ENCODE measurements around the gene POR. TPM values are rescaled to one million over a fixed set of nuclear protein-coding genes. Genes with fewer than 3 reads are reported as not detected.

POR gene
- total and polyA plus RNA-seq, 2 of the 13 experiments (the other 11 are each of a cell fraction or from before 2014, with no cell fraction given) = 145 to 266 TPM

DNA sequence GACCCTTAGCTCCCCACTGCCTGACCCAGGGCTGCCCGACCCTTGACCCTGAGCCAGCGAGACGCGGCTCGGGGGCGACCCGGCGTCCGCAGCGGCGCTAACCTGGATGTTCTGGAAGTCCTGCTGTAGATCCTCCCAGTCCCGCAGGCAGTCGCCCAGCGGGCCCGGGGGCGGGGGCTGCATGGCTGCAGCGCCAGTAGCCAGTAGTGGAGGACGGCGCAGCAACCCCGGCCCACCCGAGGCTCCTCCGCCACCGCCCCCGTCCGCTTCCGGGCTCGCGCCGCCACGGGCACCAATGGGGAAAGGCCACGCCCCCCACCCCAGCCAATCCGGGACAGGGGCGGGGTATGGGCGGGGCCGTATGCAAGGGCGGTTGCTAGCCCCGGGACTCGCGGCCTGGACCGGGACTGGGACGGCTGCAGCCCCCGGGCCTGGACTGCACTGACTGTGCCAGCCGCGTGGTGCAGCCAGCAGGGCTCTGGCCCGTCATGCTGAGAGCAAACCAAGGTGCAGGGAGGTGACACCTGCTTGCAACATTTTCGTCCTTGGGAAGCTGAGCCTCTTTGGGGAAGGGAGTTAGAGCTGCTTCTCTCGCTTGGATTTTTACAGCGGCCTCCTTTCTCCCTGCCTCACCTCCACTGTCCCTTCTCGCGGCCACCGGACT is 79.6 kb downstream of the POR start, which contains the start of gene TMEM120A (continued):
- TF ChIP-seq ZFP37 (CRISPR knock-in tag; IDR thresholded peaks at IDR 0.05; ENCODE audit: borderline replicate concordance) (no peak), NPAS2 (CRISPR knock-in tag; IDR thresholded peaks at IDR 0.05; ENCODE audit: borderline replicate concordance) (no peak), SAFB2 (CRISPR knock-in tag; IDR thresholded peaks at IDR 0.05; ENCODE audit: borderline replicate concordance, low read depth) (0 out of 2 replicates have a peak, but pooled peaks have one; percentile 25), MTA3 (CRISPR knock-in tag; IDR thresholded peaks at IDR 0.05) (no peak), ZNF577 (CRISPR knock-in tag; IDR thresholded peaks at IDR 0.05; ENCODE audit: borderline replicate concordance, low read depth) (no peak), RBM39 (IDR thresholded peaks at IDR 0.05; ENCODE audit: low read depth, low read length, poor library complexity, severe bottlenecking) (peak; percentile 54), ZEB1 (IDR thresholded peaks at IDR 0.05; ENCODE audit: insufficient replicate concordance, low read depth) (no peak), ZNF839 (CRISPR knock-in tag; IDR thresholded peaks at IDR 0.05; ENCODE audit: borderline replicate concordance) (no peak), TBX2 (CRISPR knock-in tag; IDR thresholded peaks at IDR 0.05; ENCODE audit: borderline replicate concordance) (peak; percentile 52; the same call in 1 of the 2 replicates), CREM (IDR thresholded peaks at IDR 0.05) (no peak), CREM (CRISPR knock-in tag; IDR thresholded peaks at IDR 0.05) (no peak), ZNF619 (CRISPR knock-in tag; IDR thresholded peaks at IDR 0.05) (no peak), ZNF3 (CRISPR knock-in tag; IDR thresholded peaks at IDR 0.05) (no peak), RORA (CRISPR knock-in tag; IDR thresholded peaks at IDR 0.05) (no peak)
- TF ChIP-seq, protein P1, sequence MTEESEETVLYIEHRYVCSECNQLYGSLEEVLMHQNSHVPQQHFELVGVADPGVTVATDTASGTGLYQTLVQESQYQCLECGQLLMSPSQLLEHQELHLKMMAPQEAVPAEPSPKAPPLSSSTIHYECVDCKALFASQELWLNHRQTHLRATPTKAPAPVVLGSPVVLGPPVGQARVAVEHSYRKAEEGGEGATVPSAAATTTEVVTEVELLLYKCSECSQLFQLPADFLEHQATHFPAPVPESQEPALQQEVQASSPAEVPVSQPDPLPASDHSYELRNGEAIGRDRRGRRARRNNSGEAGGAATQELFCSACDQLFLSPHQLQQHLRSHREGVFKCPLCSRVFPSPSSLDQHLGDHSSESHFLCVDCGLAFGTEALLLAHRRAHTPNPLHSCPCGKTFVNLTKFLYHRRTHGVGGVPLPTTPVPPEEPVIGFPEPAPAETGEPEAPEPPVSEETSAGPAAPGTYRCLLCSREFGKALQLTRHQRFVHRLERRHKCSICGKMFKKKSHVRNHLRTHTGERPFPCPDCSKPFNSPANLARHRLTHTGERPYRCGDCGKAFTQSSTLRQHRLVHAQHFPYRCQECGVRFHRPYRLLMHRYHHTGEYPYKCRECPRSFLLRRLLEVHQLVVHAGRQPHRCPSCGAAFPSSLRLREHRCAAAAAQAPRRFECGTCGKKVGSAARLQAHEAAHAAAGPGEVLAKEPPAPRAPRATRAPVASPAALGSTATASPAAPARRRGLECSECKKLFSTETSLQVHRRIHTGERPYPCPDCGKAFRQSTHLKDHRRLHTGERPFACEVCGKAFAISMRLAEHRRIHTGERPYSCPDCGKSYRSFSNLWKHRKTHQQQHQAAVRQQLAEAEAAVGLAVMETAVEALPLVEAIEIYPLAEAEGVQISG (CRISPR knock-in tag; IDR thresholded peaks at IDR 0.05) = peak; percentile 40; the same call in 1 of the 2 replicates
- TF ChIP-seq, protein P2, sequence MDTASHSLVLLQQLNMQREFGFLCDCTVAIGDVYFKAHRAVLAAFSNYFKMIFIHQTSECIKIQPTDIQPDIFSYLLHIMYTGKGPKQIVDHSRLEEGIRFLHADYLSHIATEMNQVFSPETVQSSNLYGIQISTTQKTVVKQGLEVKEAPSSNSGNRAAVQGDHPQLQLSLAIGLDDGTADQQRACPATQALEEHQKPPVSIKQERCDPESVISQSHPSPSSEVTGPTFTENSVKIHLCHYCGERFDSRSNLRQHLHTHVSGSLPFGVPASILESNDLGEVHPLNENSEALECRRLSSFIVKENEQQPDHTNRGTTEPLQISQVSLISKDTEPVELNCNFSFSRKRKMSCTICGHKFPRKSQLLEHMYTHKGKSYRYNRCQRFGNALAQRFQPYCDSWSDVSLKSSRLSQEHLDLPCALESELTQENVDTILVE (CRISPR knock-in tag; IDR thresholded peaks at IDR 0.05) = peak; percentile 83
- TF ChIP-seq, protein P3, sequence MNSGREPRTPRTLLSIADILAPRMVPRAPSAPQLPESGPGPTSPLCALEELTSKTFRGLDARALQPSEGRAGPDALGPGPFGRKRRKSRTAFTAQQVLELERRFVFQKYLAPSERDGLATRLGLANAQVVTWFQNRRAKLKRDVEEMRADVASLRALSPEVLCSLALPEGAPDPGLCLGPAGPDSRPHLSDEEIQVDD (CRISPR knock-in tag; IDR thresholded peaks at IDR 0.05; ENCODE audit: borderline replicate concordance) = no peak
- TF ChIP-seq, protein P4, sequence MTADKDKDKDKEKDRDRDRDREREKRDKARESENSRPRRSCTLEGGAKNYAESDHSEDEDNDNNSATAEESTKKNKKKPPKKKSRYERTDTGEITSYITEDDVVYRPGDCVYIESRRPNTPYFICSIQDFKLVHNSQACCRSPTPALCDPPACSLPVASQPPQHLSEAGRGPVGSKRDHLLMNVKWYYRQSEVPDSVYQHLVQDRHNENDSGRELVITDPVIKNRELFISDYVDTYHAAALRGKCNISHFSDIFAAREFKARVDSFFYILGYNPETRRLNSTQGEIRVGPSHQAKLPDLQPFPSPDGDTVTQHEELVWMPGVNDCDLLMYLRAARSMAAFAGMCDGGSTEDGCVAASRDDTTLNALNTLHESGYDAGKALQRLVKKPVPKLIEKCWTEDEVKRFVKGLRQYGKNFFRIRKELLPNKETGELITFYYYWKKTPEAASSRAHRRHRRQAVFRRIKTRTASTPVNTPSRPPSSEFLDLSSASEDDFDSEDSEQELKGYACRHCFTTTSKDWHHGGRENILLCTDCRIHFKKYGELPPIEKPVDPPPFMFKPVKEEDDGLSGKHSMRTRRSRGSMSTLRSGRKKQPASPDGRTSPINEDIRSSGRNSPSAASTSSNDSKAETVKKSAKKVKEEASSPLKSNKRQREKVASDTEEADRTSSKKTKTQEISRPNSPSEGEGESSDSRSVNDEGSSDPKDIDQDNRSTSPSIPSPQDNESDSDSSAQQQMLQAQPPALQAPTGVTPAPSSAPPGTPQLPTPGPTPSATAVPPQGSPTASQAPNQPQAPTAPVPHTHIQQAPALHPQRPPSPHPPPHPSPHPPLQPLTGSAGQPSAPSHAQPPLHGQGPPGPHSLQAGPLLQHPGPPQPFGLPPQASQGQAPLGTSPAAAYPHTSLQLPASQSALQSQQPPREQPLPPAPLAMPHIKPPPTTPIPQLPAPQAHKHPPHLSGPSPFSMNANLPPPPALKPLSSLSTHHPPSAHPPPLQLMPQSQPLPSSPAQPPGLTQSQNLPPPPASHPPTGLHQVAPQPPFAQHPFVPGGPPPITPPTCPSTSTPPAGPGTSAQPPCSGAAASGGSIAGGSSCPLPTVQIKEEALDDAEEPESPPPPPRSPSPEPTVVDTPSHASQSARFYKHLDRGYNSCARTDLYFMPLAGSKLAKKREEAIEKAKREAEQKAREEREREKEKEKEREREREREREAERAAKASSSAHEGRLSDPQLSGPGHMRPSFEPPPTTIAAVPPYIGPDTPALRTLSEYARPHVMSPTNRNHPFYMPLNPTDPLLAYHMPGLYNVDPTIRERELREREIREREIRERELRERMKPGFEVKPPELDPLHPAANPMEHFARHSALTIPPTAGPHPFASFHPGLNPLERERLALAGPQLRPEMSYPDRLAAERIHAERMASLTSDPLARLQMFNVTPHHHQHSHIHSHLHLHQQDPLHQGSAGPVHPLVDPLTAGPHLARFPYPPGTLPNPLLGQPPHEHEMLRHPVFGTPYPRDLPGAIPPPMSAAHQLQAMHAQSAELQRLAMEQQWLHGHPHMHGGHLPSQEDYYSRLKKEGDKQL (CRISPR knock-in tag; IDR thresholded peaks at IDR 0.05; ENCODE audit: low read depth) = no peak
